IMR-90 (cell line): ENCODE results near the gene SLC24A3. TPM values are rescaled to one million over a fixed set of nuclear protein-coding genes. Genes with fewer than 3 reads are reported as not detected.

ENCODE experiments used
- ATAC-seq: fragments of 200-7000 bp; cut with Tn5 transposase; 2 replicates; pipeline ENCODE4 v1.9.1; 2020; ENCODE audit warnings: low read depth, mild to moderate bottlenecking, moderate library complexity
- BruUV-seq: library from RNA; stranded (reverse); fragments of 400-500 nt; replicated peaks from 2 replicates; lab custom pipeline; 2021; lab: Mats Ljungman, UMichigan
- CTCF ChIA-PET: fragments of 300-600 bp; formaldehyde crosslinking; extraction: SDS; loops from one replicate; lab custom pipeline; 2021; ENCODE audit warnings: antibody characterized with exemption; lab: Yijun Ruan, JAX
- POLR2A ChIA-PET: fragments of 300-600 bp; sonication (Branson Sonifier 250); formaldehyde crosslinking; loops from one replicate; lab custom pipeline; 2022; ENCODE audit warnings: antibody characterized with exemption; ENCODE audit not compliant: unreplicated experiment; lab: Charles Lee
- DNase-seq: peaks from one replicate; pipeline ENCODE4 v3.0.0; 2013
- H2AFZ ChIP-seq: replicated peaks from 2 replicates; pipeline ENCODE3; 2013; ENCODE audit warnings: low read length, mild to moderate bottlenecking; ENCODE audit not compliant: poor library complexity
- H2AK5ac ChIP-seq: 2 replicates; pipeline ENCODE4 v1.6.1; 2013; ENCODE audit warnings: low read depth, low read length, inconsistent platforms
- H2AK9ac ChIP-seq: replicated peaks from 2 replicates; pipeline ENCODE3; 2013; ENCODE audit warnings: mild to moderate bottlenecking, low read depth, low read length, moderate library complexity; ENCODE audit not compliant: poor library complexity
- H2BK120ac ChIP-seq: 2 replicates; pipeline ENCODE4 v1.6.1; 2013; ENCODE audit warnings: low read depth, low read length, inconsistent platforms
- H2BK15ac ChIP-seq: 3 replicates; pipeline ENCODE4 v1.6.1; 2013; ENCODE audit warnings: low read depth, low read length, inconsistent platforms
- H2BK20ac ChIP-seq: 2 replicates; pipeline ENCODE4 v1.6.1; 2013; ENCODE audit warnings: low read depth, mild to moderate bottlenecking, inconsistent platforms, low read length, moderate library complexity
- H2BK5ac ChIP-seq: 2 replicates; pipeline ENCODE4 v1.6.1; 2013; ENCODE audit warnings: mild to moderate bottlenecking, low read depth, low read length, inconsistent platforms; ENCODE audit not compliant: poor library complexity, severe bottlenecking
- H3K14ac ChIP-seq: replicated peaks from 2 replicates; pipeline ENCODE4 v1.6.1; 2013; ENCODE audit warnings: low read depth, low read length, inconsistent platforms
- H3K18ac ChIP-seq: 2 replicates; pipeline ENCODE4 v1.6.1; 2013; ENCODE audit warnings: low read depth, low read length, control low read depth
- H3K23ac ChIP-seq: 2 replicates; pipeline ENCODE4 v1.6.1; 2013; ENCODE audit warnings: low read depth, low read length, inconsistent platforms
- H3K27ac ChIP-seq: 2 replicates; pipeline ENCODE4 v1.5.1; 2013; ENCODE audit warnings: mild to moderate bottlenecking, control low read depth, low read length; ENCODE audit not compliant: insufficient read depth
- H3K27me3 ChIP-seq: 2 replicates; pipeline ENCODE4 v1.6.1; 2013; ENCODE audit warnings: low read length; ENCODE audit not compliant: control insufficient read depth, insufficient read depth
- H3K36me3 ChIP-seq: 2 replicates; pipeline ENCODE4 v1.6.1; 2013; ENCODE audit warnings: low read length, mixed read lengths; ENCODE audit not compliant: control insufficient read depth, insufficient read depth
- H3K4ac ChIP-seq: 2 replicates; pipeline ENCODE4 v1.6.1; 2013; ENCODE audit warnings: low read depth, low read length, inconsistent platforms
- H3K4me1 ChIP-seq: 2 replicates; pipeline ENCODE4 v1.6.1; 2013; ENCODE audit warnings: low read length, mixed read lengths; ENCODE audit not compliant: control insufficient read depth, insufficient read depth
- H3K4me2 ChIP-seq: 2 replicates; pipeline ENCODE4 v1.6.1; 2013; ENCODE audit warnings: low read depth, mild to moderate bottlenecking, control low read depth, low read length, moderate library complexity
- H3K4me3 ChIP-seq: 2 replicates; pipeline ENCODE4 v1.5.1; 2013; ENCODE audit warnings: low read depth, mild to moderate bottlenecking, control low read depth, low read length, moderate library complexity; ENCODE audit not compliant: insufficient read depth
- H3K56ac ChIP-seq: 2 replicates; pipeline ENCODE4 v1.6.1; 2013; ENCODE audit warnings: low read length, inconsistent platforms; ENCODE audit not compliant: insufficient read depth; ENCODE audit errors: extremely low read depth
- H3K79me1 ChIP-seq, 2 experiments: 2 replicates each; pipeline ENCODE4 v1.6.1; 2013; ENCODE audit warnings: low read length in 2 of 2, inconsistent platforms in 1 of 2, low read depth in 1 of 2
- H3K9ac ChIP-seq: 2 replicates; pipeline ENCODE4 v1.6.1; 2013; ENCODE audit warnings: low read depth, low read length, control low read depth
- H3K9me1 ChIP-seq: 2 replicates; pipeline ENCODE4 v1.6.1; 2013; ENCODE audit warnings: low read length, inconsistent platforms; ENCODE audit not compliant: insufficient read depth
- H3K9me3 ChIP-seq: 2 replicates; pipeline ENCODE4 v1.6.1; 2013; ENCODE audit warnings: low read length; ENCODE audit not compliant: control insufficient read depth, insufficient read depth
- H4K20me1 ChIP-seq: 2 replicates; pipeline ENCODE4 v1.6.1; 2013; ENCODE audit warnings: low read length, inconsistent platforms; ENCODE audit not compliant: insufficient read depth
- H4K5ac ChIP-seq: 2 replicates; pipeline ENCODE4 v1.6.1; 2013; ENCODE audit warnings: mild to moderate bottlenecking, low read depth, low read length, control low read depth
- H4K8ac ChIP-seq, 2 experiments: 2 replicates each; pipeline ENCODE4 v1.6.1; 2013; ENCODE audit warnings: low read depth in 2 of 2, low read length in 2 of 2, control low read depth in 1 of 2, inconsistent platforms in 1 of 2
- H4K91ac ChIP-seq: 2 replicates; pipeline ENCODE4 v1.6.1; 2013; ENCODE audit warnings: low read depth, low read length, inconsistent platforms; ENCODE audit not compliant: insufficient read depth
- BHLHE40 ChIP-seq: fragments of 150-350 bp; IDR thresholded peaks from 2 replicates; pipeline ENCODE4 v1.6.1; 2016; ENCODE audit warnings: mild to moderate bottlenecking, low read depth, low read length
- CHD1 ChIP-seq: IDR thresholded peaks from 2 replicates; pipeline ENCODE4 v1.6.1; 2012; ENCODE audit warnings: low read depth, low read length, improper control_type of control experiment
- MAFK ChIP-seq: IDR thresholded peaks from 2 replicates; pipeline ENCODE4 v1.6.1; 2012; ENCODE audit warnings: low read depth, low read length, improper control_type of control experiment
- MXI1 ChIP-seq: IDR thresholded peaks from 2 replicates; pipeline ENCODE4 v1.6.1; 2012; ENCODE audit warnings: low read depth, mild to moderate bottlenecking, low read length, moderate library complexity, borderline replicate concordance
- NFE2L2 ChIP-seq: fragments of 150-350 bp; IDR thresholded peaks from 2 replicates; pipeline ENCODE4 v1.6.1; 2016; ENCODE audit warnings: low read depth, mild to moderate bottlenecking, low read length
- POLR2A ChIP-seq: IDR thresholded peaks from 2 replicates; pipeline ENCODE4 v1.6.1; 2012; ENCODE audit warnings: mild to moderate bottlenecking, low read depth, low read length
- RFX5 ChIP-seq: IDR thresholded peaks from 2 replicates; pipeline ENCODE4 v1.8.0; 2012; ENCODE audit warnings: low read depth, mild to moderate bottlenecking, low read length, moderate library complexity
- SMC3 ChIP-seq: fragments of 150-350 bp; IDR thresholded peaks from 2 replicates; pipeline ENCODE4 v1.6.1; 2016; ENCODE audit warnings: low read depth, mild to moderate bottlenecking, antibody characterized with exemption, low read length, moderate library complexity
- WGBS, 2 experiments: methylation state at CpG; one replicate each; pipeline versions ENCODE4 v1.1.5 to v1.1.7; 2013; ENCODE audit warnings: missing lambda C conversion rate in 2 of 2; ENCODE audit not compliant: insufficient read length in 1 of 2; ENCODE audit errors: extremely low coverage in 2 of 2; 5-methylcytosine and 5-hydroxymethylcytosine counted together
- dilution Hi-C: fragments of 300-500 bp; cut with HindIII; formaldehyde crosslinking; loops from one replicate; pipeline ENCODE4 v1.14.3; 2018; ENCODE audit warnings: low sequenced_read_pairs; ENCODE audit not compliant: unreplicated experiment
- in situ Hi-C: fragments of 300-500 bp; cut with MboI; formaldehyde crosslinking; loops from 3 replicates; pipeline ENCODE4 v1.14.3; 2019; ENCODE audit warnings: low sequenced_read_pairs, inconsistent platforms, mixed read lengths
- intact Hi-C: fragments of 100-400 bp; cut with micrococcal nuclease; formaldehyde crosslinking; loops from 2 replicates; pipeline ENCODE4 v1.10.0; 2022
- polyA plus RNA-seq, 3 experiments: library from polyadenylated mRNA; depleted of rRNA; stranded (reverse); fragments of >200 nt; gene quantifications; 2 replicates each; pipeline ENCODE4 v1.2.3, GENCODE V29; 2012; ENCODE audit warnings: low replicate concordance in 1 of 3
- total RNA-seq: library from RNA; depleted of rRNA; stranded (reverse); fragments of >200 nt; gene quantifications from 2 replicates; pipeline ENCODE4 v1.2.3, GENCODE V29; 2012
- TF ChIP-seq, protein P1 (sequence below): conservative IDR thresholded peaks from 2 replicates; pipeline ENCODE4 v1.5.1; 2012; ENCODE audit warnings: mild to moderate bottlenecking, low read depth, low read length, improper control_type of control experiment
- TF ChIP-seq, protein P2 (sequence below): fragments of 150-350 bp; IDR thresholded peaks from 2 replicates; pipeline ENCODE4 v1.6.1; 2017; ENCODE audit warnings: mild to moderate bottlenecking, antibody characterized with exemption, low read length, low read depth

SLC24A3 gene
- total and polyA plus RNA-seq, 2 of the 4 experiments (the other 2 are of a cell fraction), result not detected

GRCh38 chr20:19582782-19583181 lies 370.3 kb downstream of the SLC24A3 start:
- H4K8ac ChIP-seq, result no peak overlapping the region
- POLR2A ChIA-PET, result no interaction called here
- H2BK5ac ChIP-seq, result no peak overlapping the region
- H3K79me1 ChIP-seq, result no peaks in the 10 kb centered on the region
- DNase-seq (no peak), ATAC-seq (no peak)
- H2AK5ac ChIP-seq, result no peak overlapping the region
- H2AFZ ChIP-seq, result peak overlapping the region; percentile 23
- intact Hi-C loops, result loop anchor here (5.0 to 10.0 kb wide), 2 partner anchors 948 to 995 kb away; partner anchors contain the start of gene DTD1
- H3K36me3 ChIP-seq, result no peaks in the 10 kb centered on the region
- H4K20me1 ChIP-seq, result no peaks in the 10 kb centered on the region
- H2AK9ac ChIP-seq, result no peak overlapping the region
- H3K27me3 ChIP-seq, result peaks cover 3% of the 10 kb centered on the region
- H3K9me3 ChIP-seq, result no peaks in the 10 kb centered on the region
- no peak overlapping the region for H3K4me2 ChIP-seq
- no peak overlapping the region for H4K91ac ChIP-seq
- H3K14ac ChIP-seq, result no peak overlapping the region
- no peak overlapping the region for H3K4me3 ChIP-seq
- H3K18ac ChIP-seq, result no peak overlapping the region
- no peak overlapping the region for H3K56ac ChIP-seq
- H3K4ac ChIP-seq, result no peak overlapping the region
- no peaks in the 10 kb centered on the region for H3K9me1 ChIP-seq
- H3K23ac ChIP-seq, result no peak overlapping the region
- TF ChIP-seq CHD1, result no peak
- TF ChIP-seq RFX5, result no peak
- TF ChIP-seq, protein P1, sequence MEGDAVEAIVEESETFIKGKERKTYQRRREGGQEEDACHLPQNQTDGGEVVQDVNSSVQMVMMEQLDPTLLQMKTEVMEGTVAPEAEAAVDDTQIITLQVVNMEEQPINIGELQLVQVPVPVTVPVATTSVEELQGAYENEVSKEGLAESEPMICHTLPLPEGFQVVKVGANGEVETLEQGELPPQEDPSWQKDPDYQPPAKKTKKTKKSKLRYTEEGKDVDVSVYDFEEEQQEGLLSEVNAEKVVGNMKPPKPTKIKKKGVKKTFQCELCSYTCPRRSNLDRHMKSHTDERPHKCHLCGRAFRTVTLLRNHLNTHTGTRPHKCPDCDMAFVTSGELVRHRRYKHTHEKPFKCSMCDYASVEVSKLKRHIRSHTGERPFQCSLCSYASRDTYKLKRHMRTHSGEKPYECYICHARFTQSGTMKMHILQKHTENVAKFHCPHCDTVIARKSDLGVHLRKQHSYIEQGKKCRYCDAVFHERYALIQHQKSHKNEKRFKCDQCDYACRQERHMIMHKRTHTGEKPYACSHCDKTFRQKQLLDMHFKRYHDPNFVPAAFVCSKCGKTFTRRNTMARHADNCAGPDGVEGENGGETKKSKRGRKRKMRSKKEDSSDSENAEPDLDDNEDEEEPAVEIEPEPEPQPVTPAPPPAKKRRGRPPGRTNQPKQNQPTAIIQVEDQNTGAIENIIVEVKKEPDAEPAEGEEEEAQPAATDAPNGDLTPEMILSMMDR, result no peak
- TF ChIP-seq BHLHE40, result no peak
- no peak for TF ChIP-seq MXI1
- TF ChIP-seq MAFK, result no peak
- TF ChIP-seq, protein P2, sequence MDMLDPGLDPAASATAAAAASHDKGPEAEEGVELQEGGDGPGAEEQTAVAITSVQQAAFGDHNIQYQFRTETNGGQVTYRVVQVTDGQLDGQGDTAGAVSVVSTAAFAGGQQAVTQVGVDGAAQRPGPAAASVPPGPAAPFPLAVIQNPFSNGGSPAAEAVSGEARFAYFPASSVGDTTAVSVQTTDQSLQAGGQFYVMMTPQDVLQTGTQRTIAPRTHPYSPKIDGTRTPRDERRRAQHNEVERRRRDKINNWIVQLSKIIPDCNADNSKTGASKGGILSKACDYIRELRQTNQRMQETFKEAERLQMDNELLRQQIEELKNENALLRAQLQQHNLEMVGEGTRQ, result no peak
- no peak for TF ChIP-seq SMC3
- no peak for TF ChIP-seq POLR2A
- TF ChIP-seq NFE2L2, result no peak
- no peak overlapping the region for H2BK20ac ChIP-seq
- no peak overlapping the region for H4K5ac ChIP-seq
- no TSS peak for BruUV-seq
- H3K4me1 ChIP-seq, result no peaks in the 10 kb centered on the region
- CTCF ChIA-PET, result no interaction called here
- no peak overlapping the region for H2BK15ac ChIP-seq
- dilution Hi-C loops, result no loop called here
- in situ Hi-C loops, result no loop called here
- H2BK120ac ChIP-seq, result no peak overlapping the region
- no peak overlapping the region for H3K9ac ChIP-seq
- H3K27ac ChIP-seq, result no peak overlapping the region
- WGBS, 2 experiments, result no CpG with 5 or more reads among the region's 7 CpGs
